Lung (tissue), 12 donors: ENCODE measurements around the gene IRX4. TPM values are rescaled to one million over a fixed set of nuclear protein-coding genes. Genes with fewer than 3 reads are reported as not detected.

Experiments
- ATAC-seq: fragments of 200-7000 bp; cut with Tn5 transposase; one replicate; pipeline ENCODE4 v1.9.1; 2020; ENCODE audit warnings: moderate number of reproducible peaks; ENCODE audit not compliant: insufficient read depth, low FRiP score
- DNase-seq, 3 donors: peaks; one replicate each; pipeline ENCODE4 v3.0.0-alpha.2; 2013 to 2017
- H3K27ac ChIP-seq, 2 donors: one replicate each; pipeline ENCODE4 v1.5.1; 2013; ENCODE audit warnings: mild to moderate bottlenecking in 2 of 2, moderate library complexity in 2 of 2, control low read depth in 1 of 2, inconsistent platforms in 1 of 2, low read depth in 1 of 2, low read length in 1 of 2
- H3K27me3 ChIP-seq, 3 donors: one replicate each; pipeline ENCODE4 v1.5.1; 2013; ENCODE audit warnings: low read length in 2 of 3; ENCODE audit not compliant: control insufficient read depth in 3 of 3, insufficient read depth in 3 of 3
- H3K36me3 ChIP-seq, 4 donors: one replicate each; pipeline ENCODE4 v1.5.1; 2013; ENCODE audit warnings: low read length in 4 of 4, mild to moderate bottlenecking in 1 of 4, moderate library complexity in 1 of 4; ENCODE audit not compliant: control insufficient read depth in 4 of 4, insufficient read depth in 4 of 4
- H3K4me1 ChIP-seq, 5 donors: one replicate each; pipeline ENCODE4 v1.5.1; 2013; ENCODE audit warnings: low read length in 5 of 5, mild to moderate bottlenecking in 2 of 5, moderate library complexity in 1 of 5; ENCODE audit not compliant: control insufficient read depth in 5 of 5, insufficient read depth in 5 of 5
- H3K4me3 ChIP-seq: one replicate; pipeline ENCODE4 v1.5.1; 2013; ENCODE audit warnings: mild to moderate bottlenecking, control low read depth, moderate library complexity
- H3K9ac ChIP-seq, 2 donors: one replicate each; pipeline ENCODE4 v1.5.1; 2013; ENCODE audit warnings: low read length in 2 of 2, control low read depth in 1 of 2; ENCODE audit not compliant: insufficient read depth in 1 of 2
- H3K9me3 ChIP-seq, 4 donors: one replicate each; pipeline ENCODE4 v1.5.1; 2013; ENCODE audit warnings: low read length in 3 of 4, mild to moderate bottlenecking in 1 of 4, moderate library complexity in 1 of 4; ENCODE audit not compliant: control insufficient read depth in 4 of 4, insufficient read depth in 3 of 4
- WGBS, 2 donors: extraction: QIAGEN DNeasy Blood & Tissue Kit; methylation state at CpG; one replicate each; pipeline ENCODE4 v1.1.7; 2013; 5-methylcytosine and 5-hydroxymethylcytosine counted together
- polyA plus RNA-seq, 2 donors: library from polyadenylated mRNA; stranded (reverse); fragments of 200-250 nt; gene quantifications; one replicate each; pipeline ENCODE4 v1.2.1, GENCODE V29; 2013
- total RNA-seq, 2 donors: library from RNA; depleted of rRNA in 1 of 2; stranded (reverse); fragments of >200 nt in 1 of 2; gene quantifications; one replicate each; pipeline ENCODE4 v1.2.1, GENCODE V29; 2014 to 2021
- TF ChIP-seq, protein P1 (sequence below): IDR thresholded peaks from 2 replicates; pipeline ENCODE4 v1.5.1; 2012; ENCODE audit warnings: mild to moderate bottlenecking; ENCODE audit errors: control extremely low read depth, extremely low read depth
- donor health status: control.
- donor health status: control.
- donor health status: Bipolar disorder and iron deficiency.
- donor health status: healthy.
- donor health status: DM: yes; HTN: yes; CAD: no.

IRX4 gene
- total and polyA plus RNA-seq, 4 donors, result 0.02 TPM; not detected in 3

DNA sequence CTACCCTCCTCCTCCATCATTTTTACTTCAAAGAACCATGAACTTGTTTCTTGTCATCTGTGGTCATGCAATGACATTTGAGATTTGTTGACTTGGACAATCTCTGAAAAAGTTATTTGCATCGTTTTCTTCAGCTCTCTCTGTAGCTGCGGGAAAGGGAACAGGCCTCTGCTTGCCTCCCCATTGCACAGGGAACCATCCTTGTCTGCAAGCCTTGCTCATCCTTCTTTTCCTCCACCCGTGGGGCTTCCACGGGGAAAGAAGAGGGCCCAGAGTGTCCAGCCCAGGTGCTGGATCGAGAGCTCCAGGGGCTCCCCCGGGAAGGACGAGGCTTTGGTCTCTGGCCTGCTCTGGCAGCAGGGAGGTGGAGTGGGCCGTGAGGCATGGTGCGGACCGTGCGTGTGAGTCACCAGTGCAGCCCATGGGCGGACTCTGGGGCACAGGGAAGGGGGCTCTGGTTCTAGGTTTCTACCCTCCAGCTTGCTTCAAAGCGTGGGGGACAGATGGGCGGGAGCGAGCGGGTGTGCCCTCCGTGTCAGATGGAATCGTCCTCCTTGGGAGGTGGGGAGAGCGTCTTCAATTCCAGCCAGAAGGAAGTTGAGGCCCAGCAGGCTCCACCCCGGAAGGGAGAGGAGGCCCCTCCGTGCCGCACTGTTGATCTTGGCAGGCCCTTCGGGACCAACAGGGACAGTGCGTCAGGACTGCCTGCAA is 6.0 kb upstream of the IRX4 start:
- DNase-seq, result no peak
- Histone ChIP-seq H3K9me3 (peaks cover 0 to 13% (median 0%) of the 10 kb centered on the region in 4 donors), H3K36me3 (no peaks in the 10 kb centered on the region), H3K4me1 (peaks cover 0 to 5% (median 0%) of the 10 kb centered on the region in 5 donors), H3K27ac (no peak overlapping the region), H3K27me3 (peaks cover 40 to 87% (median 52%) of the 10 kb centered on the region in 3 donors), H3K4me3 (no peak overlapping the region), H3K9ac (no peak overlapping the region)
- ATAC-seq, result no peak
- TF ChIP-seq, protein P1, sequence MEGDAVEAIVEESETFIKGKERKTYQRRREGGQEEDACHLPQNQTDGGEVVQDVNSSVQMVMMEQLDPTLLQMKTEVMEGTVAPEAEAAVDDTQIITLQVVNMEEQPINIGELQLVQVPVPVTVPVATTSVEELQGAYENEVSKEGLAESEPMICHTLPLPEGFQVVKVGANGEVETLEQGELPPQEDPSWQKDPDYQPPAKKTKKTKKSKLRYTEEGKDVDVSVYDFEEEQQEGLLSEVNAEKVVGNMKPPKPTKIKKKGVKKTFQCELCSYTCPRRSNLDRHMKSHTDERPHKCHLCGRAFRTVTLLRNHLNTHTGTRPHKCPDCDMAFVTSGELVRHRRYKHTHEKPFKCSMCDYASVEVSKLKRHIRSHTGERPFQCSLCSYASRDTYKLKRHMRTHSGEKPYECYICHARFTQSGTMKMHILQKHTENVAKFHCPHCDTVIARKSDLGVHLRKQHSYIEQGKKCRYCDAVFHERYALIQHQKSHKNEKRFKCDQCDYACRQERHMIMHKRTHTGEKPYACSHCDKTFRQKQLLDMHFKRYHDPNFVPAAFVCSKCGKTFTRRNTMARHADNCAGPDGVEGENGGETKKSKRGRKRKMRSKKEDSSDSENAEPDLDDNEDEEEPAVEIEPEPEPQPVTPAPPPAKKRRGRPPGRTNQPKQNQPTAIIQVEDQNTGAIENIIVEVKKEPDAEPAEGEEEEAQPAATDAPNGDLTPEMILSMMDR, result no peak
- WGBS, 2 donors, result 53 to 74% methylated on average over 23 to 24 of the region's 24 CpGs

DNA sequence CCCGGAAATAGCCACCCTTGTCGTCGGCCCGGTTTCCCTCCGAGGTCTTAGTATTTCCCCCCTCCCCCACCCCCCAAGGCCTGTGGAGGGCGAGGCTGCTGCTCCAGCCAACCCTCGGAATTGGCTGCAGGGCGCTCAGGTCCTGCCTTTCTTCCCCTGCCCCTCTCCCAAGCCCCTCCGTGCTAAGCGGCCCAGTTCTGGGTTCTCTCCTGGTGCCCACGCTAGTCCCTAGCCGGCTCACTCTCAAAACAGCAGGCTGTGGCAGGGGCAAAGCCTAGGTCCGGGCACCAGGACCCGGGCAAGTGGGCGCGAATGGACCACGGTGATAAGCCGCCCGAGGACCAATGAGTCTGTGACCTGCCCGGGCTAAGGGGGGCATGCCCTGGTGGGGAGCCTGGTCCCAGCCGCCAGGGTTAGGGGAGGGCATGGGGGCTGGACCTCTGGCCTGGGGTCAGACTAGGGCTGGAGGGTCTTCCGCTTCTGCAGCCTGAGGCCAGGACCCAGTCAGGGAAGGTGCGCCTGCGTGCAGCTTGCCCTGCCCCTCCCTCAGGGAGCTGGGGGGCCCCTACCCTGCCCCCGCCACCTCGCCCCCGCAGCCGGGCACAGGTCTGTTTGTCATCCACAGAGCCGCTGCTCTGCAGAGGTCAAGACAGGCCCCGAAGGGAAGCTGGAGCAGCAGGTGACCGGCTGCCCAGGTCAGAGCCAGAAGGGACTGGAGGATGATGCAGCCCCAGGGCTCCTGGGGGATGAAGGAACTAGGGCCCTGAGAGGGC is 5.0 kb upstream of the IRX4 start:
- H3K9ac ChIP-seq, result no peak overlapping the region
- WGBS, 2 donors, result 8% methylated on average over 29 to 31 of the region's 31 CpGs
- H3K9me3 ChIP-seq, result peaks cover 0 to 13% (median 0%) of the 10 kb centered on the region in 4 donors
- no peak overlapping the region for H3K4me3 ChIP-seq
- no peak for DNase-seq
- ATAC-seq, result no peak
- H3K27ac ChIP-seq, result peak overlapping the region in 1 of 2 donors; percentile 58
- no peaks in the 10 kb centered on the region for H3K36me3 ChIP-seq
- H3K4me1 ChIP-seq, result peaks cover 0 to 11% (median 0%) of the 10 kb centered on the region in 5 donors
- TF ChIP-seq, protein P1, result no peak
- peaks cover 44 to 85% (median 54%) of the 10 kb centered on the region in 3 donors for H3K27me3 ChIP-seq

DNA sequence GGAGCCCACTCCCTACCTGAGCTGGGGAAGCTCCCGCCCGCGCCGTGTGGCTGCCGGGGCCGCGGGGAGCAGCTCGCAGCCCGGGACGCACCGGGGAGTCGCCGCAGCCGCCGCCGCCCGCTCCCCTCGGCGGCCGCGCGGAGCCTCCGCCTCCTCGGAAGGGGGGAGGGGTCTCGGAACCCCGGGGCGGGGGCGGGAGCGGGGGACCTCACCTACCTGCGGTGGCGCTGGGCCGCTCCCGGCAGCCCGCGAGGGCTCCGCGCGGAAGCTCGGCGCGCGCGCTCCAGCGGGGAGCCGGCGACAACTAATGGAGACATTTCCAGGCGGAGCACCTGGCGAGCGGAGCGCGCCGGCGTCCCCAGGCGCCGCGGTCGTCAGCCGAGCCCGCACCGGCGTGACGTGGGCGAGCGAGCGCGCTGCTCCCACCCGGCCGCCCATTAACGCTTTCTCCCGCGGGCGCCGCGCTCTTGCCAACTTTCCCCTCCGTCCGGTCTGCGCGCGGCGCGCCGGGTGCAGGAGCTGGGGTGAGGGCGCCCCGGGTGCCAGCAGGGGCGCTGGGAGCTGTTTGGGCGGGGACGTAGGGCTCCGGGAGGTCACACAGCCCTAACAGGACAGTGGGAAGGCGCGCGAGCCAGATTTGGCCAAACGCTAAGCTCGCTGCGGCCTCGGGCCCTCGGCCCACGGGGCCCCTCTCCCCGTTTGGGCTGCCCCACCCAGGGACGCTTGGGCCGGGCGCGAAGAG is 4.3 kb upstream of the IRX4 start:
- H3K9ac ChIP-seq, result no peak overlapping the region
- no peak for ATAC-seq
- no peaks in the 10 kb centered on the region for H3K36me3 ChIP-seq
- 1 to 3% methylated on average over 73 to 102 of the region's 102 CpGs for WGBS, 2 donors
- H3K4me3 ChIP-seq, result no peak overlapping the region
- DNase-seq, result no peak
- peaks cover 41 to 79% (median 61%) of the 10 kb centered on the region in 3 donors for H3K27me3 ChIP-seq
- peaks cover 0 to 16% (median 0%) of the 10 kb centered on the region in 5 donors for H3K4me1 ChIP-seq
- H3K27ac ChIP-seq, result peak overlapping the region in 1 of 2 donors; percentile 58
- TF ChIP-seq, protein P1, result no peak
- peaks cover 0 to 13% (median 0%) of the 10 kb centered on the region in 4 donors for H3K9me3 ChIP-seq
